Myocyte (in vitro differentiated cells): Measurements from ENCODE around the gene ZNF654. TPM values are rescaled to one million over a fixed set of nuclear protein-coding genes. Genes with fewer than 3 reads are reported as not detected.
"Not testable (repeated sequence)": the region's sequence is repeated elsewhere in the genome, so short reads cannot be mapped to it uniquely, and the experiment has no call there.

ENCODE experiments used
- DNase-seq: peaks from one replicate; pipeline ENCODE4 v3.0.0-alpha.2; 2012; ENCODE audit warnings: low read depth
- total RNA-seq: library from RNA; depleted of rRNA; stranded (reverse); fragments of >200 nt; gene quantifications from 2 replicates; pipeline ENCODE4 v1.2.3, GENCODE V29; 2014

Gene ZNF654
- total RNA-seq, 1 donor from 2014 or later, result 13.4 TPM

GRCh38 chr3:88133711-88134263 lies 74.7 kb downstream of the ZNF654 start:
- DNase-seq, result no peak

- no peak for DNase-seq
Observed at GRCh38 chr3:88137836-88138235, 78.8 kb downstream of the ZNF654 start.

GRCh38 chr3:88141458-88142083 lies 82.5 kb downstream of the ZNF654 start:
- DNase-seq, result peak; percentile 61

- no peak for DNase-seq
Observed at GRCh38 chr3:88142094-88142624, 83.1 kb downstream of the ZNF654 start.

GRCh38 chr3:88147261-88147660 lies 88.2 kb downstream of the ZNF654 start:
- DNase-seq, result no peak

GRCh38 chr3:88148651-88149050 lies 89.6 kb downstream of the ZNF654 start:
- DNase-seq, result no peak

- DNase-seq, result no peak
Observed at GRCh38 chr3:88149101-88149508, 90.0 kb downstream of the ZNF654 start.

GRCh38 chr3:88149509-88150362 lies 90.7 kb downstream of the ZNF654 start, which contains the start of gene C3orf38:
TSS of gene C3orf38 (plus strand) at chr3:88149959. CDS start at chr3:88150053, 94 bp downstream.
- peak; percentile 96 for DNase-seq

- no peak for DNase-seq
Observed at GRCh38 chr3:88150371-88150770, 91.3 kb downstream of the ZNF654 start.

- no peak for DNase-seq
Observed at GRCh38 chr3:88150806-88151205, 91.8 kb downstream of the ZNF654 start.

GRCh38 chr3:88151358-88151757 lies 92.3 kb downstream of the ZNF654 start:
- no peak for DNase-seq

GRCh38 chr3:88152841-88153240 lies 93.8 kb downstream of the ZNF654 start:
- DNase-seq, result no peak

- no peak for DNase-seq
Observed at GRCh38 chr3:88166419-88166971, 107.4 kb downstream of the ZNF654 start.

GRCh38 chr3:88167173-88167572 lies 108.1 kb downstream of the ZNF654 start:
- DNase-seq, result no peak

- DNase-seq, result no peak
Observed at GRCh38 chr3:88167704-88168103, 108.6 kb downstream of the ZNF654 start.

GRCh38 chr3:88168171-88168570 lies 109.1 kb downstream of the ZNF654 start:
- no peak for DNase-seq

GRCh38 chr3:88180398-88180999 lies 121.4 kb downstream of the ZNF654 start:
- DNase-seq, result peak; percentile 65

GRCh38 chr3:88182165-88182918 lies 123.3 kb downstream of the ZNF654 start:
- not testable (repeated sequence) for DNase-seq

- DNase-seq, result peak; percentile 96
Observed at GRCh38 chr3:88188436-88188835, 129.4 kb downstream of the ZNF654 start.

- no peak for DNase-seq
Observed at GRCh38 chr3:88189361-88189810, 130.3 kb downstream of the ZNF654 start.
